ENCODE results near the gene GALNT17.

DNA sequence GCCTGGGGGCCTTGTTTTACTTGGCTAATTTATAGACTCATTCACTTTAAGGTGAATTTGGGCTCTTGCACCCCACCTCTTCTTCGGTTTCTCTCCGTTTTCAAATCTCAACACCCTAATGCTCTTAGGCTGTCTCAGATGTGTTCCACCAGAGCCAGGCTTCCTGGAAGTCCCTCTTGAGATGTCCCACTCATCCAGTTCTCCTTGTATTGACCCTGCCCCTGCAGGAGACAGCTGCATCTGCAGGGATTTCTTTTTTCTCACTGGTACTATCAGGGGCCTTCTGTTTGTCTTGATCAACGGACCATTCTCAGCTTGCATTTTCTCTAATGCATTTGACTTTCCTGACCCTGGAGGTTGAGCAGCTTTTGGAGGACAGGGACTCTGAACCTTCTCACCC is 279.5 kb downstream of the GALNT17 start:
- TF ChIP-seq JUN (IDR thresholded peaks at IDR 0.05) (no peak), BCL3 (IDR thresholded peaks at IDR 0.05) (no peak), MYC (IDR thresholded peaks at IDR 0.05; ENCODE audit: borderline replicate concordance, low read length) (no peak)
